ENCODE measurements around the gene ARL2BP.

GRCh38 chr16:57257455-57258070 is 12.5 kb downstream of the ARL2BP start:
- TF ChIP-seq ARHGAP35 (CRISPR knock-in tag; IDR thresholded peaks at IDR 0.05; ENCODE audit: borderline replicate concordance) (no peak), MAX (IDR thresholded peaks at IDR 0.05) (no peak), SP2 (CRISPR knock-in tag; IDR thresholded peaks at IDR 0.05) (no peak)
